H1 (cell line): ENCODE data around the gene CNIH1. TPM values are rescaled to one million over a fixed set of nuclear protein-coding genes. Genes with fewer than 3 reads are reported as not detected.

Experiments
- CTCF ChIA-PET: fragments of 300-600 bp; sonication (Branson Sonifier 250); formaldehyde crosslinking; loops from one replicate; lab custom pipeline; 2021; ENCODE audit not compliant: partially characterized antibody; lab: Charles Lee
- POLR2A ChIA-PET: fragments of 300-600 bp; sonication (Branson Sonifier 250); formaldehyde crosslinking; loops from one replicate; lab custom pipeline; 2021; ENCODE audit warnings: inconsistent platforms; ENCODE audit not compliant: partially characterized antibody; lab: Charles Lee
- DNase-seq, 2 experiments: peaks; one replicate each; pipeline versions ENCODE4 v3.0.0 to v3.0.0-alpha.2; 2010 to 2022; ENCODE audit warnings: low spot score in 2 of 2, low read depth in 1 of 2, mixed read lengths in 1 of 2
- FAIRE-seq: peaks from 2 replicates; lab custom pipeline; 2011; peaks lifted over from hg19 to GRCh38; lab: Jason Lieb, UNC
- H2AFZ ChIP-seq: 2 replicates; pipeline ENCODE4 v1.8.1; 2012; ENCODE audit warnings: low read length, inconsistent platforms
- H2AK5ac ChIP-seq: 2 replicates; pipeline ENCODE4 v1.6.1; 2013; ENCODE audit warnings: low read depth, low read length
- H2BK120ac ChIP-seq: replicated peaks from 2 replicates; pipeline ENCODE3; 2013; ENCODE audit warnings: low read depth, low read length, inconsistent platforms
- H2BK12ac ChIP-seq: 2 replicates; pipeline ENCODE4 v1.6.1; 2013; ENCODE audit warnings: low read depth, low read length
- H2BK15ac ChIP-seq: 2 replicates; pipeline ENCODE4 v1.6.1; 2013; ENCODE audit warnings: low read length
- H2BK20ac ChIP-seq: 2 replicates; pipeline ENCODE4 v1.6.1; 2013; ENCODE audit warnings: low read length
- H2BK5ac ChIP-seq: 2 replicates; pipeline ENCODE4 v1.6.1; 2013; ENCODE audit warnings: low read depth, low read length
- H3K14ac ChIP-seq: 2 replicates; pipeline ENCODE4 v1.6.1; 2013; ENCODE audit warnings: inconsistent platforms; ENCODE audit not compliant: insufficient read length
- H3K18ac ChIP-seq: 2 replicates; pipeline ENCODE4 v1.6.1; 2013; ENCODE audit warnings: low read length; ENCODE audit errors: extremely low read depth
- H3K23ac ChIP-seq: 2 replicates; pipeline ENCODE4 v1.6.1; 2013; ENCODE audit warnings: inconsistent platforms; ENCODE audit not compliant: insufficient read length
- H3K23me2 ChIP-seq: 2 replicates; pipeline ENCODE4 v1.6.1; 2013; ENCODE audit warnings: low read depth, low read length
- H3K27ac ChIP-seq: 2 replicates; pipeline ENCODE4 v1.6.1; 2011; ENCODE audit warnings: low read depth, low read length, inconsistent platforms
- H3K27me3 ChIP-seq, 4 experiments: replicated peaks in 1 of 4; 1 replicate in 1 of 4; 2 replicates in 3 of 4; pipeline versions ENCODE4 v1.6.1 to v1.8.1; 2011 to 2013; ENCODE audit warnings: low read length in 3 of 4, mild to moderate bottlenecking in 3 of 4, inconsistent platforms in 2 of 4, mixed read lengths in 2 of 4, moderate library complexity in 1 of 4; ENCODE audit not compliant: control insufficient read depth in 3 of 4, insufficient read depth in 3 of 4; ENCODE audit errors: extremely low read depth in 1 of 4
- H3K36me3 ChIP-seq, 4 experiments: 2 replicates each; pipeline versions ENCODE4 v1.6.1 to v1.8.1; 2011 to 2013; ENCODE audit warnings: mild to moderate bottlenecking in 4 of 4, low read length in 3 of 4, moderate library complexity in 2 of 4, control low read depth in 1 of 4, inconsistent platforms in 1 of 4; ENCODE audit not compliant: insufficient read depth in 4 of 4, control insufficient read depth in 2 of 4
- H3K4ac ChIP-seq: replicated peaks from 2 replicates; pipeline ENCODE3; 2013; ENCODE audit warnings: low read length, low read depth, mixed read lengths, inconsistent platforms; ENCODE audit not compliant: insufficient read length
- H3K4me1 ChIP-seq, 4 experiments: replicated peaks in 1 of 4; 1 replicate in 1 of 4; 2 replicates in 3 of 4; pipeline versions ENCODE4 v1.6.1 to v1.8.1; 2011 to 2013; ENCODE audit warnings: low read length in 3 of 4, inconsistent platforms in 2 of 4, mixed read lengths in 1 of 4; ENCODE audit not compliant: insufficient read depth in 4 of 4, control insufficient read depth in 3 of 4
- H3K4me2 ChIP-seq, 2 experiments: 2 replicates each; pipeline versions ENCODE4 v1.6.1 to v1.8.1; 2011 to 2013; ENCODE audit warnings: low read depth in 2 of 2, low read length in 2 of 2, control low read depth in 1 of 2, inconsistent platforms in 1 of 2, mild to moderate bottlenecking in 1 of 2; ENCODE audit not compliant: insufficient read depth in 1 of 2
- H3K4me3 ChIP-seq, 4 experiments: fragments of 200-600, 300-600 bp in 1 of 4; sonication (generic), shearing (Covaris generic), sonication (Bioruptor Twin) in 1 of 4; 2 replicates each; pipeline versions ENCODE4 v1.5.1 to v1.8.1; 2011 to 2016; ENCODE audit warnings: low read length in 4 of 4, low read depth in 3 of 4, control low read depth in 2 of 4, inconsistent platforms in 2 of 4, mild to moderate bottlenecking in 2 of 4, mixed read lengths in 1 of 4, moderate library complexity in 1 of 4; ENCODE audit not compliant: insufficient read depth in 2 of 4; ENCODE audit errors: extremely low read depth in 1 of 4
- H3K56ac ChIP-seq: replicated peaks from 2 replicates; pipeline ENCODE3; 2013; ENCODE audit warnings: low read depth, mild to moderate bottlenecking, mixed read lengths, low read length, inconsistent platforms; ENCODE audit not compliant: insufficient read length
- H3K79me1 ChIP-seq: 2 replicates; pipeline ENCODE4 v1.6.1; 2013; ENCODE audit warnings: low read depth, low read length, control low read depth
- H3K79me2 ChIP-seq, 2 experiments: 2 replicates each; pipeline versions ENCODE4 v1.6.1 to v1.8.1; 2012 to 2013; ENCODE audit warnings: low read length in 2 of 2, mild to moderate bottlenecking in 2 of 2, inconsistent platforms in 1 of 2; ENCODE audit not compliant: insufficient read depth in 2 of 2, control insufficient read depth in 1 of 2
- H3K9ac ChIP-seq, 4 experiments: replicated peaks in 1 of 4; 1 replicate in 1 of 4; 2 replicates in 3 of 4; pipeline versions ENCODE4 v1.6.1 to v1.8.1; 2011 to 2013; ENCODE audit warnings: low read depth in 3 of 4, low read length in 3 of 4, control low read depth in 2 of 4, mild to moderate bottlenecking in 2 of 4, moderate library complexity in 2 of 4, inconsistent platforms in 1 of 4; ENCODE audit errors: extremely low read depth in 1 of 4
- H3K9me3 ChIP-seq, 2 experiments: 2 replicates each; pipeline versions ENCODE4 v1.6.1 to v1.8.1; 2012 to 2013; ENCODE audit warnings: mild to moderate bottlenecking in 2 of 2, moderate library complexity in 2 of 2, control low read depth in 1 of 2, inconsistent platforms in 1 of 2, low read depth in 1 of 2, low read length in 1 of 2, mixed read lengths in 1 of 2; ENCODE audit not compliant: insufficient read depth in 2 of 2
- H4K20me1 ChIP-seq, 2 experiments: replicated peaks in 1 of 2; 2 replicates each; pipeline versions ENCODE3 to v1.8.1; 2011 to 2013; ENCODE audit warnings: inconsistent platforms in 2 of 2, low read length in 2 of 2, mild to moderate bottlenecking in 1 of 2; ENCODE audit not compliant: insufficient read depth in 2 of 2, control insufficient read depth in 1 of 2
- H4K5ac ChIP-seq: 2 replicates; pipeline ENCODE4 v1.6.1; 2013; ENCODE audit warnings: low read length, low read depth, mixed read lengths, inconsistent platforms; ENCODE audit not compliant: insufficient read length
- H4K8ac ChIP-seq: 2 replicates; pipeline ENCODE4 v1.8.0; 2013; ENCODE audit warnings: mild to moderate bottlenecking, moderate library complexity, low read length, inconsistent platforms; ENCODE audit not compliant: insufficient read depth; ENCODE audit errors: extremely low read depth
- H4K91ac ChIP-seq: replicated peaks from 2 replicates; pipeline ENCODE3; 2013; ENCODE audit warnings: low read length, mixed read lengths, inconsistent platforms; ENCODE audit not compliant: insufficient read length
- ASH2L ChIP-seq: fragments of 200-600, 300-600 bp; sonication (generic); IDR thresholded peaks from one replicate; pipeline ENCODE4 v1.7.1; 2017; ENCODE audit warnings: low read length
- CBX8 ChIP-seq: fragments of 300-800, 300-1000 bp; sonication (generic); IDR thresholded peaks from 2 replicates; pipeline ENCODE4 v1.7.1; 2016; ENCODE audit warnings: low read depth, low read length, borderline replicate concordance
- CEBPB ChIP-seq: IDR thresholded peaks from 2 replicates; pipeline ENCODE4 v1.6.1; 2012; ENCODE audit warnings: low read depth, low read length
- CHD2 ChIP-seq: IDR thresholded peaks from 2 replicates; pipeline ENCODE4 v1.6.1; 2012; ENCODE audit warnings: low read length, improper control_type of control experiment
- GTF2F1 ChIP-seq: IDR thresholded peaks from 2 replicates; pipeline ENCODE4 v1.6.1; 2012; ENCODE audit warnings: low read depth, low read length, improper control_type of control experiment, borderline replicate concordance
- JUND ChIP-seq: IDR thresholded peaks from 2 replicates; pipeline ENCODE4 v1.6.1; 2011; ENCODE audit warnings: mild to moderate bottlenecking, improper control_type of control experiment, low read length
- MAFK ChIP-seq: IDR thresholded peaks from 2 replicates; pipeline ENCODE4 v1.6.1; 2012; ENCODE audit warnings: low read depth, mild to moderate bottlenecking, improper control_type of control experiment, low read length
- POLR2A ChIP-seq, 2 experiments: IDR thresholded peaks; 1 replicate in 1 of 2; 2 replicates in 1 of 2; pipeline ENCODE4 v1.6.1; 2011; ENCODE audit warnings: low read depth in 2 of 2, low read length in 2 of 2, mild to moderate bottlenecking in 2 of 2; ENCODE audit errors: control extremely low read depth in 1 of 2
- RAD21 ChIP-seq, 2 experiments: IDR thresholded peaks in 1 of 2; conservative IDR thresholded peaks in 1 of 2; 2 replicates each; pipeline ENCODE4 v1.6.1; 2011; ENCODE audit warnings: low read depth in 2 of 2, low read length in 2 of 2, improper control_type of control experiment in 1 of 2, inconsistent platforms in 1 of 2, mild to moderate bottlenecking in 1 of 2, moderate library complexity in 1 of 2
- RBBP5 ChIP-seq: IDR thresholded peaks from 2 replicates; pipeline ENCODE4 v1.7.1; 2012; ENCODE audit warnings: low read depth, mild to moderate bottlenecking, inconsistent platforms, low read length, moderate library complexity, borderline replicate concordance
- SIX5 ChIP-seq: IDR thresholded peaks from 2 replicates; pipeline ENCODE4 v1.6.1; 2011; ENCODE audit warnings: mild to moderate bottlenecking, low read depth, low read length
- SP2 ChIP-seq: IDR thresholded peaks from 2 replicates; pipeline ENCODE4 v1.6.1; 2012; ENCODE audit warnings: mild to moderate bottlenecking, low read length, inconsistent platforms
- SP4 ChIP-seq: IDR thresholded peaks from 2 replicates; pipeline ENCODE4 v1.6.1; 2012; ENCODE audit warnings: low read length, inconsistent platforms
- SUZ12 ChIP-seq: fragments of 200-600 bp; sonication (generic); IDR thresholded peaks from 2 replicates; pipeline ENCODE4 v1.6.1; 2012; ENCODE audit warnings: mild to moderate bottlenecking, inconsistent platforms, low read length, moderate library complexity, mixed read lengths
- TAF1 ChIP-seq: IDR thresholded peaks from 2 replicates; pipeline ENCODE4 v1.6.1; 2011; ENCODE audit warnings: mild to moderate bottlenecking, low read depth, low read length
- polyA plus RNA-seq, 7 experiments: library from polyadenylated mRNA; depleted of rRNA in 3 of 7; stranded (reverse) in 5 of 7; unstranded in 2 of 7; fragments of >200 nt in 5 of 7; fragments of 200-250 nt in 2 of 7; gene quantifications; 1 replicate in 5 of 7; 2 replicates in 1 of 7; 4 replicates in 1 of 7; pipeline versions ENCODE4 v1.2.1 to v1.2.3, GENCODE V29; 2011 to 2013; ENCODE audit warnings: missing spikeins in 2 of 7, mixed read lengths in 2 of 7
- total RNA-seq: library from RNA; stranded (reverse); fragmentation: NEBNext Ultra II Directional; extraction: Animal tissue kit (Norgen Biotek cat#: 25700); gene quantifications from 2 replicates; pipeline ENCODE4 v1.2.1, GENCODE V29; 2021
- TF ChIP-seq, protein P1 (sequence below): IDR thresholded peaks from 2 replicates; pipeline ENCODE4 v1.6.1; 2011; ENCODE audit warnings: low read depth, mild to moderate bottlenecking, low read length; ENCODE audit not compliant: insufficient read depth

CNIH1 gene
- total and polyA plus RNA-seq, 2 of the 8 experiments (the other 6 are each of a cell fraction or from before 2014, with no cell fraction given), result 119 to 333 TPM

DNA sequence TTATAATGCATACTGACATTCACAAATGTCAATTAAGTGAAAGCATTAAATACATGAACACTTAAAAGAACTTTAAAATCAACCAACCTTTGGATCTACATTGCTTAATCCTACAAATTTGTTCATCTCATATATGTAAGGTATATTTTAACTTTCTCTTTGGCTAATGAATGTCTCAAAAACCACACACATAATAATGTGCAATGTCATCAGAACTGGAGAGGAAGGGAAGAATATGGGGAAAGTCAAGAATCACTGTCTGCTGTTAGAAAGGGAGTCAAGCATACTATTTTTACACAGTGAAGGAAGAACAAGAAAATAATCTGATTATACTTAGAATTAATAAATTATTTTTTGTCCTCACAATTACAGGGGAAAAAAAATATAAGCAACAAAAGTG is 42.7 kb upstream of the CNIH1 start:
- Histone ChIP-seq H4K91ac (no peak overlapping the region), H3K4me3 (no peak overlapping the region), H3K4ac (no peak overlapping the region), H2BK12ac (no peak overlapping the region), H4K5ac (no peak overlapping the region), H3K36me3 (peaks cover 0 to 33% (median 2%) of the 10 kb centered on the region in 4 experiments; a peak in 6 of 8 replicates), H3K27ac (no peak overlapping the region), H2AFZ (no peak overlapping the region), H3K56ac (no peak overlapping the region), H2AK5ac (no peak overlapping the region), H4K8ac (no peak overlapping the region), H3K14ac (no peak overlapping the region), H2BK15ac (no peak overlapping the region), H3K79me1 (no peaks in the 10 kb centered on the region; the same call in 1 of the 2 replicates), H3K27me3 (no peaks in the 10 kb centered on the region), H2BK5ac (no peak overlapping the region), H3K23me2 (peaks cover 3% of the 10 kb centered on the region; the same call in 1 of the 2 replicates), H2BK20ac (no peak overlapping the region), H3K23ac (no peak overlapping the region), H3K79me2 (peaks cover 4 to 55% of the 10 kb centered on the region in 2 experiments; a peak in 3 of 4 replicates), H2BK120ac (no peak overlapping the region), H3K9ac (no peak overlapping the region), H3K4me2 (no peak overlapping the region), H3K9me3 (no peaks in the 10 kb centered on the region), H3K18ac (no peak overlapping the region), H4K20me1 (peaks cover 0 to 5% of the 10 kb centered on the region in 2 experiments), H3K4me1 (no peaks in the 10 kb centered on the region; a peak in 1 of 7 replicates)
- ChIA-PET POLR2A (interaction anchor here (1.3 kb wide), 1 partner anchor 13 kb away, joined by 3 read pairs; no protein-coding TSS in a partner anchor), CTCF (interaction anchor here (1.3 to 1.4 kb wide), 2 partner anchors 10 to 12 kb away, joined by 3 to 6 read pairs; no protein-coding TSS in a partner anchor)
- DNase-seq (no peak), FAIRE-seq (no peak)
- TF ChIP-seq MAFK (no peak), RAD21 (IDR thresholded peaks at IDR 0.05 in 1 of 2, conservative IDR thresholded peaks at IDR 0.05 in 1 of 2; ENCODE audit: low read depth in 2 of 2, low read length in 2 of 2) (no peak), SP2 (no peak), POLR2A (IDR thresholded peaks at IDR 0.05; ENCODE audit: control extremely low read depth in 1 of 2, low read depth in 2 of 2, low read length in 2 of 2) (no peak), RBBP5 (no peak), SUZ12 (no peak), CHD2 (no peak), CEBPB (no peak), JUND (no peak), GTF2F1 (no peak), TAF1 (no peak), SP4 (no peak), SIX5 (no peak), CBX8 (no peak), ASH2L (no peak)
- TF ChIP-seq, protein P1, sequence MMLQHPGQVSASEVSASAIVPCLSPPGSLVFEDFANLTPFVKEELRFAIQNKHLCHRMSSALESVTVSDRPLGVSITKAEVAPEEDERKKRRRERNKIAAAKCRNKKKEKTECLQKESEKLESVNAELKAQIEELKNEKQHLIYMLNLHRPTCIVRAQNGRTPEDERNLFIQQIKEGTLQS, result no peak
